ENCODE data around the gene HTRA1. TPM values are rescaled to one million over a fixed set of nuclear protein-coding genes. Genes with fewer than 3 reads are reported as not detected.

The HTRA1 gene
- total RNA-seq, 4 donors from 2014 or later: 37.1 to 99.4 (median 68.2) TPM

DNA sequence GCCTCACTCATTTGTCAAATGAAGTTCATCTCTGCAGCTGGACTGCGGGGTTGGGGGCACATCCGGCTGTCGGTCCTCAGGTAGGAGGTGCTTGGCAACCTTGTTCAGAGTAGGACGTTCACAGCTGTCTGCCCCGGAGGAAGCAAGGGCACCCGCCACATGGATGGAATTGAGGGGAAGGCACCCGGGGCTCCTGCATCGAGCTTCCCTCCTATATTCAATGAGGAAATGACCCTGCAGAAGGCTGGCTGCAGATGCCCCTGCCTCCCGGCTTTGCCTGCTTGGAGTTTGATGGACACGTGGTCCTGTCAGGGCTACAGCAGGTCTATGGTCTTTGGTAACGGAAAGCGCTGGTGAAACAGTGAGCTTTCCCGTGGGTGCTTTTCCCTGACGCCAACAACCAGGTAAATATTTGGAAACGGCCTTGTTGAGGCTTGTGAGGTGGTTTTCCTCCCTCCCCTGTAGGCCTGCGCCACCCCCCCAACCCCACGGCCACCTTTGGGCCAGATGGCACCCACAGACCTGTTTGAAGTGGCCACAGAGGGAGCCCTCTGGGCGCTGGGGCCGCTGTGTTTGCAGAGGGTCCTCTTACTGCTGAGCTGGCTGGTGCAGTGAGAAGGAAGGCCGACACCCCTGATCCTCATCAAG lies 32.9 kb downstream of the HTRA1 start:
- peak overlapping the region in 2 of 3 donors; percentile 26 to 73 for H3K27ac ChIP-seq
- no peaks in the 10 kb centered on the region for H3K27me3 ChIP-seq
- no peaks in the 10 kb centered on the region for H3K36me3 ChIP-seq
- DNase-seq: peak in 1 of 2 donors; percentile 34
- H3K9me3 ChIP-seq: no peaks in the 10 kb centered on the region
- H3K4me1 ChIP-seq: peaks cover 4 to 18% of the 10 kb centered on the region in 2 donors
- no peak overlapping the region for H3K4me3 ChIP-seq (replicated peaks in 1 of 3)
- TF ChIP-seq CTCF (IDR thresholded peaks at IDR 0.05) (no peak), POLR2A (IDR thresholded peaks at IDR 0.05) (no peak)
- 71 to 82% methylated on average over 16 to 18 of the region's 20 CpGs for WGBS, 2 donors
- intact Hi-C loops (cut with DNase I): no loop called here

GRCh38 chr10:122494833-122495232 lies 33.5 kb downstream of the HTRA1 start:
- H3K9me3 ChIP-seq: no peaks in the 10 kb centered on the region
- H3K36me3 ChIP-seq: no peaks in the 10 kb centered on the region
- H3K4me3 ChIP-seq (replicated peaks in 1 of 3): no peak overlapping the region
- intact Hi-C loops (cut with DNase I): no loop called here
- WGBS, 2 donors: 84 to 90% methylated on average over 7 to 14 of the region's 14 CpGs
- peaks cover 9 to 22% of the 10 kb centered on the region in 2 donors for H3K4me1 ChIP-seq
- DNase-seq: peak; percentile 35 to 44
- no peaks in the 10 kb centered on the region for H3K27me3 ChIP-seq
- no peak for TF ChIP-seq CTCF (IDR thresholded peaks at IDR 0.05)
- no peak for TF ChIP-seq POLR2A (IDR thresholded peaks at IDR 0.05)
- H3K27ac ChIP-seq: peak overlapping the region; percentile 26 to 73 (median 55)

DNA sequence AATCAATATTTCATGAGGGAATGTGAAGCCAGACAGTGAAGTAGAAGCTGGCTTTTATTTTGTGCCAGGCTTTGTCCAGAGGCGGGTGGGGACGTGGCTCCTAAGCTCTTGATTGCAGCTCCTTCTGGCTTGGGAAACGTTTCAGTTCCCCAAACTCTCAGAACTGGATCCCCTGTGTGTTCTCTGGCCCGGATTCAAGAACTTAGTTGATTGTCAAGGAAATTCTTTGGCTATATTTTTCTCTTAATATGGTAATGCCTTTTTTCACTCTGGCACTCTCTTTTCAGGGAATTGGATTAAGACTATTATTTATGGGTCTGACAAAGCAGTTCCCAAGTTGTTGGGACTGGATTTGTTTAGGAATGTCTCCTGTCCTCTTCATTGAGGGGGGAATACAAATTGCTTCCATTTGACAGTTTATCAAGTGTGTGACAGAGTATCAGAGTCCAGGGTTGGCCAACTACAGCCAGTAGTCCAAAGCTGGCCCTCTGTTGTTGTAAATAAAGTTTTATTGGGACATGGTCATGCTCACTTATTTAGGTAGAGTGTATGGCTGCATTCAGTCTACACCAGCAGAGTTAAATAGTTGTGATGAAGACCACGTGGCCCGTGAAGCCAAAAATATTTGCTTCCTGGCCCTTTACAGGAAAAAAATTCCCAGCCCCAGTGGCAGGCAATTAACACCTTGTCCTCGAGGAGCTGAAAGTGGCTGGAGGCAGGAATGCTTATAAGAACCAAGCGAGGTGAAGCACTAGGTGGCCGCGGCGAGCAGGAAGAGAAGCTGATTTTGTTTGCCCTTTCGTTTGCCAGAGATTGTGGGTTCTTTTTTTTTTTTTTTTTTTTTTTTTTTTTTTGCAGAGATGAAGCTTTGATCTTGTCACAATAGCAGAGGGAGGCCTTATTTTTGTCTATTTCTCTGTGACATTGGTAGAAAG lies 34.3 kb downstream of the HTRA1 start:
- H3K27me3 ChIP-seq: no peaks in the 10 kb centered on the region
- no peak for DNase-seq
- H3K27ac ChIP-seq: peak overlapping the region; percentile 31 to 73 (median 55)
- H3K4me3 ChIP-seq (replicated peaks in 1 of 3): no peak overlapping the region
- intact Hi-C loops (cut with DNase I): no loop called here
- TF ChIP-seq CTCF (IDR thresholded peaks at IDR 0.05): no peak
- no peak for TF ChIP-seq POLR2A (IDR thresholded peaks at IDR 0.05)
- H3K36me3 ChIP-seq: no peaks in the 10 kb centered on the region
- peaks cover 13 to 25% of the 10 kb centered on the region in 2 donors for H3K4me1 ChIP-seq
- no peaks in the 10 kb centered on the region for H3K9me3 ChIP-seq
- 49 to 51% methylated on average over 12 of the region's 12 CpGs for WGBS, 2 donors

GRCh38 chr10:122497241-122497640 lies 35.9 kb downstream of the HTRA1 start:
- no peak for DNase-seq
- intact Hi-C loops (cut with DNase I): no loop called here
- Histone ChIP-seq H3K36me3 (no peaks in the 10 kb centered on the region), H3K27me3 (no peaks in the 10 kb centered on the region), H3K9me3 (no peaks in the 10 kb centered on the region), H3K27ac (no peak overlapping the region), H3K4me1 (peaks cover 13 to 25% of the 10 kb centered on the region in 2 donors), H3K4me3 (replicated peaks in 1 of 3) (no peak overlapping the region)
- 100% methylated on average over 2 of the region's 2 CpGs for WGBS, 2 donors
- TF ChIP-seq CTCF (IDR thresholded peaks at IDR 0.05) (no peak), POLR2A (IDR thresholded peaks at IDR 0.05) (no peak)

GRCh38 chr10:122498521-122498920 lies 37.2 kb downstream of the HTRA1 start:
- no peaks in the 10 kb centered on the region for H3K36me3 ChIP-seq
- H3K4me3 ChIP-seq (replicated peaks in 1 of 3): no peak overlapping the region
- peak overlapping the region in 1 of 3 donors; percentile 30 for H3K27ac ChIP-seq
- intact Hi-C loops (cut with DNase I): no loop called here
- DNase-seq: no peak
- peaks cover 13 to 25% of the 10 kb centered on the region in 2 donors for H3K4me1 ChIP-seq
- TF ChIP-seq POLR2A (IDR thresholded peaks at IDR 0.05) (no peak), CTCF (IDR thresholded peaks at IDR 0.05) (no peak)
- WGBS, 2 donors: 81 to 89% methylated on average over 5 of the region's 5 CpGs
- no peaks in the 10 kb centered on the region for H3K27me3 ChIP-seq
- H3K9me3 ChIP-seq: no peaks in the 10 kb centered on the region

Data from thyroid gland (tissue), 4 donors.